ENCODE results near the gene ETF1.
A peak's percentile ranks its signal among the peaks of the same experiment; 100 is the strongest.

The ETF1 gene

GRCh38 chr5:138502121-138502520 lies 40.9 kb downstream of the ETF1 start:
- Histone ChIP-seq H3K27me3 (ENCODE audit: control insufficient read depth in 1 of 2, insufficient read depth in 2 of 2, low read length in 2 of 2) (no peaks in the 10 kb centered on the region), H3K9ac (ENCODE audit: low read length) (no peak overlapping the region), H3K27ac (ENCODE audit: low read depth, low read length) (peak overlapping the region; percentile 7), H3K4me1 (ENCODE audit: insufficient read depth, low read length) (peaks cover 24% of the 10 kb centered on the region), H3K36me3 (ENCODE audit: insufficient read depth, low read length) (peaks cover under 1% of the 10 kb centered on the region), H3K4me3 (ENCODE audit: low read depth in 1 of 2, low read length in 2 of 2) (no peak overlapping the region), H3K9me3 (ENCODE audit: low read length) (no peaks in the 10 kb centered on the region)

GRCh38 chr5:138498376-138498775 lies 44.7 kb downstream of the ETF1 start:
- Histone ChIP-seq H3K9me3 (ENCODE audit: low read length) (no peaks in the 10 kb centered on the region), H3K4me3 (ENCODE audit: low read depth in 1 of 2, low read length in 2 of 2) (no peak overlapping the region), H3K9ac (ENCODE audit: low read length) (no peak overlapping the region), H3K27me3 (ENCODE audit: control insufficient read depth in 1 of 2, insufficient read depth in 2 of 2, low read length in 2 of 2) (no peaks in the 10 kb centered on the region), H3K4me1 (ENCODE audit: insufficient read depth, low read length) (peaks cover 5% of the 10 kb centered on the region), H3K27ac (ENCODE audit: low read depth, low read length) (no peak overlapping the region), H3K36me3 (ENCODE audit: insufficient read depth, low read length) (no peaks in the 10 kb centered on the region)

DNA sequence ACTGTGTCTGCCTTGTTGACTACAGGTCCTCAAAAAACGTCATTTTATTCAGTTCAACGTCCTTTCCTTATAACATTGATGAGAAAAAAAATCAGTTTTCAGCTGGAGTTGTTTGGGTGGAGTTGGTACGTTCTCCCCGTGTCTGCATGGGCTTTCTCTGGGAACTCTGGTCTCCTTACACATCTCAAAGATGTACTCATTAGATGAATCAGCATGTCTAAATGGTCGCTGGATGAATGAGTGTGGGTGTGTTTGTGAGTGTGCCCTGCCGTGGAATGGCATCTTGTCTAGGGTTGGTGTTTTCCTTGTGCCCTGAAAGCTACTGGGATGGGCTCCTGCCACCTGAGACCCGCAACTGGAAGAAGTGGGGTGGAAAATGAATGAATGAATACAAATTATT lies 47.7 kb downstream of the ETF1 start:
- no peaks in the 10 kb centered on the region for H3K36me3 ChIP-seq (ENCODE audit: insufficient read depth, low read length)
- no peaks in the 10 kb centered on the region for H3K27me3 ChIP-seq (ENCODE audit: control insufficient read depth in 1 of 2, insufficient read depth in 2 of 2, low read length in 2 of 2)
- H3K27ac ChIP-seq (ENCODE audit: low read depth, low read length): no peak overlapping the region
- no peak overlapping the region for H3K4me3 ChIP-seq (ENCODE audit: low read depth in 1 of 2, low read length in 2 of 2)
- peaks cover 18% of the 10 kb centered on the region for H3K4me1 ChIP-seq (ENCODE audit: insufficient read depth, low read length)
- no peak overlapping the region for H3K9ac ChIP-seq (ENCODE audit: low read length)
- no peaks in the 10 kb centered on the region for H3K9me3 ChIP-seq (ENCODE audit: low read length)

- peaks cover 18% of the 10 kb centered on the region for H3K4me1 ChIP-seq (ENCODE audit: insufficient read depth, low read length)
- peak overlapping the region; percentile 63 for H3K9ac ChIP-seq (ENCODE audit: low read length)
- H3K27me3 ChIP-seq (ENCODE audit: control insufficient read depth in 1 of 2, insufficient read depth in 2 of 2, low read length in 2 of 2): peaks cover 0 to 14% of the 10 kb centered on the region in 2 donors
- peak overlapping the region; percentile 57 for H3K27ac ChIP-seq (ENCODE audit: low read depth, low read length)
- H3K4me3 ChIP-seq (ENCODE audit: low read depth in 1 of 2, low read length in 2 of 2): peak overlapping the region; percentile 40 to 62
- H3K36me3 ChIP-seq (ENCODE audit: insufficient read depth, low read length): no peaks in the 10 kb centered on the region
- no peaks in the 10 kb centered on the region for H3K9me3 ChIP-seq (ENCODE audit: low read length)
Measured at GRCh38 chr5:138492560-138493045, 50.4 kb downstream of the ETF1 start.

- no peaks in the 10 kb centered on the region for H3K9me3 ChIP-seq (ENCODE audit: low read length)
- peaks cover 18% of the 10 kb centered on the region for H3K4me1 ChIP-seq (ENCODE audit: insufficient read depth, low read length)
- H3K4me3 ChIP-seq (ENCODE audit: low read depth in 1 of 2, low read length in 2 of 2): peak overlapping the region; percentile 54 to 67
- H3K9ac ChIP-seq (ENCODE audit: low read length): peak overlapping the region; percentile 63
- peak overlapping the region; percentile 58 for H3K27ac ChIP-seq (ENCODE audit: low read depth, low read length)
- no peaks in the 10 kb centered on the region for H3K36me3 ChIP-seq (ENCODE audit: insufficient read depth, low read length)
- peaks cover 0 to 14% of the 10 kb centered on the region in 2 donors for H3K27me3 ChIP-seq (ENCODE audit: control insufficient read depth in 1 of 2, insufficient read depth in 2 of 2, low read length in 2 of 2)
Measured at GRCh38 chr5:138491669-138492559, 51.1 kb downstream of the ETF1 start.

DNA sequence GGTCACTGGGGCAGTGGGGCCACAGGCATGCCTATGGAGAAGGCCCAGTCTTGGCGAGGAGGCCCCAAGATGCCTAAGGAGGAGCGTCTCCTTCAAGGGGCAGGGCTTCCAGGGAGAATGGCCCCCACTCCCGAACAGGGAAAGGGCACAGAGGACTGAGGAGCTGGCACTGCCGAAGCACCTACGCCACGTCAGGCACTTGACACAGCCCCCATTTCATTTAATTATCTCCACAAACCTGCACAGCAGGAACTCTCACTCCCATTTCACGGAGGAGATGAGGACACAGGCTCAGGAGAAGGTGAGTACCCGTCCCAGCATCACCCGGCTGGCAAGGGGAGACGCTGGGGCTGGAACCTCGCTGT lies 51.8 kb downstream of the ETF1 start:
- Histone ChIP-seq H3K9ac (ENCODE audit: low read length) (no peak overlapping the region), H3K27ac (ENCODE audit: low read depth, low read length) (peak overlapping the region; percentile 58), H3K36me3 (ENCODE audit: insufficient read depth, low read length) (no peaks in the 10 kb centered on the region), H3K27me3 (ENCODE audit: control insufficient read depth in 1 of 2, insufficient read depth in 2 of 2, low read length in 2 of 2) (peaks cover 0 to 14% of the 10 kb centered on the region in 2 donors), H3K4me3 (ENCODE audit: low read depth in 1 of 2, low read length in 2 of 2) (peak overlapping the region; percentile 54 to 67), H3K9me3 (ENCODE audit: low read length) (no peaks in the 10 kb centered on the region), H3K4me1 (ENCODE audit: insufficient read depth, low read length) (peaks cover 18% of the 10 kb centered on the region)

GRCh38 chr5:138490648-138491283 lies 52.3 kb downstream of the ETF1 start:
- Histone ChIP-seq H3K9ac (ENCODE audit: low read length) (no peak overlapping the region), H3K27ac (ENCODE audit: low read depth, low read length) (no peak overlapping the region), H3K36me3 (ENCODE audit: insufficient read depth, low read length) (no peaks in the 10 kb centered on the region), H3K4me3 (ENCODE audit: low read depth in 1 of 2, low read length in 2 of 2) (peak overlapping the region in 1 of 2 donors; percentile 67), H3K4me1 (ENCODE audit: insufficient read depth, low read length) (peaks cover 18% of the 10 kb centered on the region), H3K9me3 (ENCODE audit: low read length) (no peaks in the 10 kb centered on the region), H3K27me3 (ENCODE audit: control insufficient read depth in 1 of 2, insufficient read depth in 2 of 2, low read length in 2 of 2) (peaks cover 0 to 14% of the 10 kb centered on the region in 2 donors)

DNA sequence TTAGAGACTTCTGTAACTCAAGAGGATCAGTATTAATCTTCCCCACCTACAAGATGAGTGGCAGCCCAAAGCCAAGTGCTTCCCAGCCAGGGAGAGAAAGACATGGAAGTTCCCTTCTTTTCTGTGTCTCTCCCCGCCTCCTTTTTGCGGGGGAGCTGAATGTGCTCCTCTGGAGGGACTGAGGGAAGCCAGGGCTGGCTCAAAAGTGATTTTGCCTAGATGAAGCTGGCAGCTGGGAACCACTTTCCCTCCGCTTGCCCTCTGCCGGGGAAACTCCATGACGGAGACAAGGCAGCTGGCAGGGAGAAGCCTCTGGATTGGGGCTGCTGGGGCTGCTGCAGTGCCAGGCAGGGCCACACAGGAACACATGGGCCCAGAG lies 53.4 kb downstream of the ETF1 start:
- no peaks in the 10 kb centered on the region for H3K36me3 ChIP-seq (ENCODE audit: insufficient read depth, low read length)
- no peak overlapping the region for H3K4me3 ChIP-seq (ENCODE audit: low read depth in 1 of 2, low read length in 2 of 2)
- H3K27ac ChIP-seq (ENCODE audit: low read depth, low read length): no peak overlapping the region
- no peak overlapping the region for H3K9ac ChIP-seq (ENCODE audit: low read length)
- peaks cover 18% of the 10 kb centered on the region for H3K4me1 ChIP-seq (ENCODE audit: insufficient read depth, low read length)
- no peaks in the 10 kb centered on the region for H3K9me3 ChIP-seq (ENCODE audit: low read length)
- H3K27me3 ChIP-seq (ENCODE audit: control insufficient read depth in 1 of 2, insufficient read depth in 2 of 2, low read length in 2 of 2): peaks cover 0 to 14% of the 10 kb centered on the region in 2 donors

GRCh38 chr5:138488481-138488945 lies 54.5 kb downstream of the ETF1 start:
- H3K36me3 ChIP-seq (ENCODE audit: insufficient read depth, low read length): no peaks in the 10 kb centered on the region
- H3K27ac ChIP-seq (ENCODE audit: low read depth, low read length): no peak overlapping the region
- no peak overlapping the region for H3K9ac ChIP-seq (ENCODE audit: low read length)
- H3K27me3 ChIP-seq (ENCODE audit: control insufficient read depth in 1 of 2, insufficient read depth in 2 of 2, low read length in 2 of 2): peaks cover 0 to 14% of the 10 kb centered on the region in 2 donors
- H3K4me1 ChIP-seq (ENCODE audit: insufficient read depth, low read length): peaks cover 18% of the 10 kb centered on the region
- H3K9me3 ChIP-seq (ENCODE audit: low read length): no peaks in the 10 kb centered on the region
- no peak overlapping the region for H3K4me3 ChIP-seq (ENCODE audit: low read depth in 1 of 2, low read length in 2 of 2)

DNA sequence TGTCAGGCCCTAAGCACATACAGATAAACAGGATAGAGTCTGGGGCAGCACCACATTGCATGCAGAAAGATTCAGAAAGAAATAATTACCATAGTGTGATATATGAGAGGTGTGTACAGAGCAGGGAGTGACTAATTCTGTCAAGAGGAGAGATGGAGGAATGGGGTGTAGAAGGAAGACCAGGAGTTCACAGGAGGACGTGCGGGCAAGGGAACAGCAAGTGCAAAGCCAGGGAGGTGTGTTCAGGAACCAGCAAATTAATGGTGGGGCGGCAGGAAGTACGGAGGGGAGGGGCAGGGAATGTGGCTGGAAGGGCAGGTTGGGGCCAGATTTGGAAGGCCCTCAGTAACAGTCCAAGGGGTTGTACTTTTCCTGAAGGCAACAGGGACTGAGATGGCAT lies 60.4 kb downstream of the ETF1 start:
- Histone ChIP-seq H3K27ac (ENCODE audit: low read depth, low read length) (no peak overlapping the region), H3K4me1 (ENCODE audit: insufficient read depth, low read length) (no peaks in the 10 kb centered on the region), H3K9ac (ENCODE audit: low read length) (no peak overlapping the region)

DNA sequence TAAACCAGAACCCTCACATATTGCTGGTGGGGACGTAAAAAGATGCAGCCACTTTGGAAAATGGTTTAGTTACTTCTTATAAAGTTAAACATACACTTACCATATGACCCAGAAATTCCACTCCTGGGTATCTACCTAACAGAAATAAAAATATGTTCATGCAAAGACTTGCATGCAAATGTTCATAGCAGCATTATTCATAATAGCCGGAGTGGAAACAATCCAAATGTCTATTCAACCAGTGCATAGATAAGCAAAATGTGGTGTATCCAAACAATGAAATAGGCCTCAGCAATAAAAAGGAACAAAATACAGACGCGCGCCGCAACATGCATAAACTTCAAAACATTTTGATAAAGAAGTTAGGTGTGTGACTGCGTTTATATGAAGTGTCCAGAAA lies 66.1 kb downstream of the ETF1 start:
- no peak overlapping the region for H3K4me3 ChIP-seq (ENCODE audit: low read depth in 1 of 2, low read length in 2 of 2)
- H3K4me1 ChIP-seq (ENCODE audit: insufficient read depth, low read length): no peaks in the 10 kb centered on the region
- H3K27ac ChIP-seq (ENCODE audit: low read depth, low read length): no peak overlapping the region
- H3K9ac ChIP-seq (ENCODE audit: low read length): no peak overlapping the region
- no peaks in the 10 kb centered on the region for H3K27me3 ChIP-seq (ENCODE audit: control insufficient read depth in 1 of 2, insufficient read depth in 2 of 2, low read length in 2 of 2)
- no peaks in the 10 kb centered on the region for H3K9me3 ChIP-seq (ENCODE audit: low read length)
- H3K36me3 ChIP-seq (ENCODE audit: insufficient read depth, low read length): no peaks in the 10 kb centered on the region

More for the DNA sequence above, 60.4 kb downstream of the ETF1 start:
- Histone ChIP-seq H3K36me3 (ENCODE audit: insufficient read depth, low read length) (no peaks in the 10 kb centered on the region), H3K9me3 (ENCODE audit: low read length) (no peaks in the 10 kb centered on the region), H3K4me3 (ENCODE audit: low read depth in 1 of 2, low read length in 2 of 2) (no peak overlapping the region), H3K27me3 (ENCODE audit: control insufficient read depth in 1 of 2, insufficient read depth in 2 of 2, low read length in 2 of 2) (no peaks in the 10 kb centered on the region)

Measured in muscle layer of colon (tissue), 2 donors.